Measurements from ENCODE around the gene PTGDS. TPM values are rescaled to one million over a fixed set of nuclear protein-coding genes. Genes with fewer than 3 reads are reported as not detected.

Gene PTGDS
- polyA plus RNA-seq, 12 donors, result 5.3 to 30.3 (median 13.6) TPM; not detected in 2

- no peak for DNase-seq
These were observed 21.4 kb upstream of the PTGDS start for GRCh38 chr9:136955943-136956335.

GRCh38 chr9:136956604-136957003 is 20.7 kb upstream of the PTGDS start:
- DNase-seq, result no peak

- no peak for DNase-seq
These were observed 19.8 kb upstream of the PTGDS start for GRCh38 chr9:136957461-136957860.

- DNase-seq, result no peak
These were observed 19.4 kb upstream of the PTGDS start for GRCh38 chr9:136957901-136958300.

- no peak for DNase-seq
These were observed 18.8 kb upstream of the PTGDS start for GRCh38 chr9:136958473-136958872.

- DNase-seq, result no peak
These were observed 18.1 kb upstream of the PTGDS start for GRCh38 chr9:136958898-136959850.

- DNase-seq, result no peak
These were observed 16.9 kb upstream of the PTGDS start for GRCh38 chr9:136960212-136960937.

GRCh38 chr9:136960938-136961275 is 16.4 kb upstream of the PTGDS start:
- no peak for DNase-seq

- no peak for DNase-seq
These were observed 15.8 kb upstream of the PTGDS start for GRCh38 chr9:136961279-136962065.

GRCh38 chr9:136962163-136962562 is 15.1 kb upstream of the PTGDS start:
- no peak for DNase-seq

- DNase-seq, result no peak
These were observed 14.5 kb upstream of the PTGDS start for GRCh38 chr9:136962701-136963248.

GRCh38 chr9:136963341-136963740 is 14.0 kb upstream of the PTGDS start:
- no peak for DNase-seq

- DNase-seq, result no peak
These were observed 13.6 kb upstream of the PTGDS start for GRCh38 chr9:136963751-136964150.

GRCh38 chr9:136964171-136964689 is 13.1 kb upstream of the PTGDS start:
- DNase-seq, result no peak

GRCh38 chr9:136964833-136965422 is 12.4 kb upstream of the PTGDS start:
- DNase-seq, result no peak

GRCh38 chr9:136965771-136966484 is 11.4 kb upstream of the PTGDS start:
- DNase-seq, result no peak

- no peak for DNase-seq
These were observed 8.8 kb upstream of the PTGDS start for GRCh38 chr9:136968333-136969127.

GRCh38 chr9:136969150-136969549 is 8.2 kb upstream of the PTGDS start:
- DNase-seq, result no peak

GRCh38 chr9:136969774-136970173 is 7.5 kb upstream of the PTGDS start:
- no peak for DNase-seq

GRCh38 chr9:136970361-136970760 is 6.9 kb upstream of the PTGDS start:
- DNase-seq, result no peak

Measured in muscle of arm (tissue), 12 donors.